NCI-H1092 treated with DMSO at 0.1 percent for 48 hours (cell line): ENCODE data around the gene PRKG1.

Experiments
- DNase-seq: peaks from one replicate; lab custom pipeline; 2025; lab: John Stamatoyannopoulos, UW

The PRKG1 gene

DNA sequence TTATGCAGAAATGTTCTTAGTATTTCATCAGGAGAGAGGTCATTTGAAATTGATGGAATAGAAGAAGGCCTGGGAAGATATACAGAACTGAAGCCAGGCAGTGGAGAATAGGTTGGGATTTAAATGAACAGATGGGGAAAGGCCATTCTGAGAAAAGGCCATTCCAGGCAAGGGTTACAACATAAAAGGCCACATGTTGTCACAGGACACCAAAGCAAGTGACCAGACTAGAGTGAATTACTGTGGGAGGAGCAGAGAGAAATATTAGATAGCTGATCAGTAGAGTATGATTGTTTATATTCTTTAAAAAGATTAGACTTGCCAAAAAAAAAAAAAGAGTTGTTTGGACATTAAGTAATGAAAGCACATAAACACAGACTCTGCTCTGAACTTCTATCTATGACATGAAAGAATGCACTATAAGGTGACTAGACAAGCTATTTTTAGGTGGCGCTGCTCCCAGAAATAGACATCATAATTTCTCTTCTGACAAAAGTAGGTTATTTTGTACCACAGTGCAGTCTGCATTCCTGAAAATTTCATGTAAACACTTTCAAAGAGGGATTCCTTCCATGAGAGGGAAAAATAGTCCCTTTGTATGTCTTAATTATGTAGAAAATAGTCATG lies 1184.6 kb downstream of the PRKG1 start:
- DNase-seq: no peak

DNA sequence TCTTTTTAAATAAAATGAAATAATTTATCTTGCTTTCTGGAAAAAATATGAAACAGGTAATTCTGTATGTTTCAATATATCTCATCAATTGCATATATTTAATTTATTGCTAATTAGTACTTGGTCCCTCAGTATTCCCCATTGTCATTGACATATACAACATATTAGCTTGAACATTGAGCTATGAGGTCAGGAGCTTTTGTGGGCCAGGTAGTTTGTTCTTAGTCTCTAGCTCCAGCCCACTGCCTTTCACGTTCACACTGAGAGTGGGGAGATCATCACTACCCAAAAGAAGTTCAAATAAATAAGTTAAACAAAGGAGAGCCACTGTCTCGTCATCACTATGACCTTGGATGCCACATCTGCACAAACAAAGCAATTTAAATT lies 1185.1 kb downstream of the PRKG1 start:
- no peak for DNase-seq

DNA sequence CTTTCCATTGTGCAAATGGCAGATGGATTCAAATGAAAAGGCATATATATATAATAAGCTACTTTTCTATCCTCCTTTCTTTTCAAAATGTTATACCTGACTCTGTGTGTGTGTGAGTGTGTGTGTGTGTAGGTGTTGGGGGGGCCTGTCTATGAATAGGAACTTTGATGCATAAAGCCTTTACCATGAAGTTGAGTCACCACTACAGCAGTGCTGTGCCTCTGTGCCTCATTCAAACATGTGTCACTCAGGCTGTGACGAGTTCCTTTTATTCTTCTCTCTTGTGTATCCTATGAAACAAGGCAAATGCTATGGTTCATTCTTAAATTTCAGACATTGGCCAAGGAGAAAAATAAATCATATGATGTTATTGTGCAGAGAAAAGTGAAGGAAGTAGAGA lies 1187.1 kb downstream of the PRKG1 start:
- no peak for DNase-seq

DNA sequence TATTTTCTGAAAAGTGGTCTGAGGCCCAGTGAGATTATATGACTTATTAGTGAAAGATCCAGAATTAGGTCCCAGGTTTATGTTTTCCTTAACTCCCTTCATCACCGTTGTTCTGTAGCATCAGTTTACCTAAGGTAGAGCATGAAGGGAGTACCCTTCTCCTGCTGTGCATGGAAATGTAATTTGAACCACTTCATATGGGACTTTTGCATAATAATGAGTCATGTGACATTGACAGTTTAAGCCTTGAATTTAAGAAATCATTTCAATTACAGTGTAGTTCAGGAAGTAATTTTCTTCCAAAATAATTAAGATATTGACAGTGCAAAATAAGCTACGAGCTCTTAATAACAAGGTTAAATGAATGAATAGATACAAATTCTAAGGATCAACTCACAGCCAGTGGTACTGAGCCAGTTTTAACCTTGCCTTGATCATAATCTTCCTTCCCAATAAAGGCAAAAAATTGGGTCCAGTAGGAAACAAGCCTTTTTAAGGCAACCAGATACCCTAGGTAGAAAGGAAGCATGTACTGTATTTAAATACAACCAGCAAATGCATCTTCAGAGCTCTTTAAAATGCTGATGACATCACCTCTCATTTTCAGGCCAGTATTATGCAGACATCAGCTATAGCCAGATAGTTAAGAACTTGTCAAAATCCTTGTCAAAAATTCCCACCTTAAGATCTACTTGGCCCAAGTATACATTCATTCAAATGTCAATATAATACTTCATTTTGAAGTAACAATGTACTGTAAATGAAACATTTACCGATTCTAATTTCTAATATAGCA lies 1191.0 kb downstream of the PRKG1 start:
- DNase-seq: no peak

- no peak for DNase-seq
Observed at GRCh38 chr10:52266858-52267257, 1192.6 kb downstream of the PRKG1 start.

- no peak for DNase-seq
Observed at GRCh38 chr10:52268790-52269189, 1194.5 kb downstream of the PRKG1 start.

GRCh38 chr10:52269233-52269632 lies 1194.9 kb downstream of the PRKG1 start:
- no peak for DNase-seq

- no peak for DNase-seq
Observed at GRCh38 chr10:52276163-52276562, 1201.9 kb downstream of the PRKG1 start.

- DNase-seq: no peak
Observed at GRCh38 chr10:52276986-52277385, 1202.7 kb downstream of the PRKG1 start.

GRCh38 chr10:52279546-52279945 lies 1205.3 kb downstream of the PRKG1 start:
- DNase-seq: no peak

DNA sequence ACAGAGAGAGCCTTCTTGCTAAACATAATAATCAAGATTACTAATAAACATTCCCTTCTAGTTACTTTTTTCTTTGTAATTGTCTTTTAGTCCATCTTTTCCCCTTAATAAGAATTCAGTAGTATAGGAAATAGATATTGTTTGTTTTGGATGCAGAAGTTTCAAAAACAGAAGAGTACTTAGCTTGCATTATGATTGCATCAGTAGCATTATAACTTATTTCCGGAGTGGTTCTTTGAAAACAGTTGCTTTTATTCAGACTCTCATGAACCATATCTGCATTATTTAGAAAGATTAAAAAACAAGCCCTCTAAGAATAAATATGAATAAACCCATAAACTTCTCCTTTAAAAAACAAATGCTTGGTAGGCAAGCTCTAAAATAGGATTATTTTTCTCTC lies 1205.8 kb downstream of the PRKG1 start:
- no peak for DNase-seq

- no peak for DNase-seq
Observed at GRCh38 chr10:52283174-52283573, 1208.9 kb downstream of the PRKG1 start.

DNA sequence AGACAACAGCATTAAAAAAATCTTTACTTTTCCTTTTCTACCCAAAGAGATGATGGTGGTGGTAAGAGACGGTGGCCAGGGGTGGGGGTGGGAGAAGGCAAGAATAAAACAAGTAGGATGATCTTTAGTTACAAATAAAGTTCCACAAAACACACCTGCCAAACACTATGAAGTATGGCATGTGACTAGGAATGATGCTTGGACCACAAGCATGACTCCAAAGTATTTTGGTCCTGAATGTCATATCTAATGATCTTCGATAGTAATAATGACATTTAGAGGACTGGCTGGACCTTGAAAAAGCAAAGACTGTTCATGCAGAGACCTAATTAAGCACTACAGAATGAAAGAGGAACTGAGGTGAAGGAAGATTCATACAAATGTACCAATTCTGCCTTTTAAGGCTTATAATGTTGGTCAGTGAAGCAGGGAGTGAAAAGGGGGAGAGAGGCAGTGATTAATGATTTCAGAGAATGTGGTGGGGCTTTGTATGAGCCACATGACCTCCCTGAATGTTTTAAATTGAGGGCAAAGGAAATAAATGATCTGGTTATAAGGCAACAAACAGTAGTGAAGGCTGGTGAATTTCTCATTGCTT lies 1210.2 kb downstream of the PRKG1 start:
- no peak for DNase-seq

GRCh38 chr10:52287866-52288265 lies 1213.6 kb downstream of the PRKG1 start:
- DNase-seq: no peak

DNA sequence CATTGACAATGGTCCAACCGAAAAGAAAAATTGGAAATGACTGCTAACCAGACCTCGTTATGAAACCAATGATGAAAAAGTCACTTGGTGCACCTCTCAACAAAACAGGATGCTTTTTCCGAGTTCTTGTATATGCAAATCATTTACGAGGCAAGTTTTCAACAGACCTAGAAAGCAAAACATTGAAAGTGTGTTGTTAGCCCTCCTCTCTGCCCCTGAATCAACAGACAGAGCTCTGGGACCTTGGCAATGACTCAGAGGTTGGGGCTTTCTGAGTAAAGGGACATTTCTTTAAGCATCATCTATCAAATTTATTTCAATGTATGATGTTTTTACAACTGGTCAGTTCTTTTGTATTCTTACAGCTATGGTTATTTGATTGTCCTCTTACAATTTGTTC lies 1223.5 kb downstream of the PRKG1 start:
- DNase-seq: no peak

DNA sequence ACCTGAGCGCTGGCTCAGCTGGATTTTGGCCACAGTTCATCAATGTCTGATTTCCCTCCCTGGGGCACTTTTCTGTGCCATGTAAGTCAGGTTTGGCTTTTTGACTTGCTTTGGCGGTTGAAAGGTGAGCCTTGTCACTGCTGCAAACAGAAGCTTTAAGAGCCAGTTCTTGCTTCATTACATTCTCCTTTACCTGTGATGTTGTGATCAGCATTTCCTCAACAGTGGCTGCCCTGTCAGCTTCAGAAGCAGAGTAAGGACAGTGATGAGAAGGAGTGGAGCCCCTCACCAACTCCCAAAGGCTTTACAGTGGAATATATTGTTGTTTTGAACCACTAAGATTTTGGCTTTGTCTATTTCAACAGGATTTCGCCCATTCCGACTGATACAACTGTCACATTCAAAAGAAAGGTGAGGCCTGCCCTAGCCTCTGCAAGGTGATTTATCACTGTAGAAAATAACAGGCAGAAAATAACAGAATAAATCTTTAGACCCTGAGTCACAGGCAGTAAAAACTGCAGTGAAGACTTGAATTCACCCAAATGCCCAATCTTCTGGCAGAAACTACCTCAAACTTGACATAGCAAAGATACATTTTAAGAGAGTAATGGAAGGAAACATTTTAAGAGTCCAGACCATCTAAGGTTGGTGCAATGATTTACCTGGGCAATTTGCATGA lies 1226.5 kb downstream of the PRKG1 start:
- no peak for DNase-seq

- peak; percentile 11 for DNase-seq
Observed at GRCh38 chr10:52308251-52309031, 1234.2 kb downstream of the PRKG1 start.

GRCh38 chr10:52312942-52313255 lies 1238.6 kb downstream of the PRKG1 start:
- DNase-seq: no peak

GRCh38 chr10:52313256-52313932 lies 1239.1 kb downstream of the PRKG1 start:
- no peak for DNase-seq

- no peak for DNase-seq
Observed at GRCh38 chr10:52313933-52314821, 1239.9 kb downstream of the PRKG1 start, which contains the start of gene DKK1. Gene DKK1 (plus strand): TSS chr10:52314281. CDS start chr10:52314435, 154 bp downstream.
